Duodenal mucosa (tissue), 2 donors: Measurements from ENCODE around the gene ESYT3.

Source experiments
- H3K27ac ChIP-seq: one replicate; pipeline ENCODE4 v1.7.0; 2013; ENCODE audit warnings: low read depth, low read length
- H3K27me3 ChIP-seq, 2 donors: one replicate each; pipeline ENCODE4 v1.7.0; 2013; ENCODE audit warnings: low read length in 2 of 2, control low read depth in 1 of 2; ENCODE audit not compliant: insufficient read depth in 2 of 2, control insufficient read depth in 1 of 2
- H3K36me3 ChIP-seq, 2 donors: one replicate each; pipeline ENCODE4 v1.7.0; 2013; ENCODE audit warnings: low read length in 2 of 2, control low read depth in 1 of 2; ENCODE audit not compliant: insufficient read depth in 2 of 2, control insufficient read depth in 1 of 2
- H3K4me1 ChIP-seq, 2 donors: one replicate each; pipeline ENCODE4 v1.7.0; 2013; ENCODE audit warnings: low read length in 2 of 2, control low read depth in 1 of 2; ENCODE audit not compliant: insufficient read depth in 2 of 2, control insufficient read depth in 1 of 2
- H3K4me3 ChIP-seq, 2 donors: one replicate each; pipeline ENCODE4 v1.7.0; 2013; ENCODE audit warnings: low read length in 2 of 2, low read depth in 1 of 2
- H3K9ac ChIP-seq, 2 donors: one replicate each; pipeline ENCODE4 v1.7.0; 2013; ENCODE audit warnings: low read length in 2 of 2, low read depth in 1 of 2
- H3K9me3 ChIP-seq, 2 donors: one replicate each; pipeline ENCODE4 v1.7.0; 2013; ENCODE audit warnings: low read length in 2 of 2, control low read depth in 1 of 2; ENCODE audit not compliant: control insufficient read depth in 1 of 2

ESYT3 gene

DNA sequence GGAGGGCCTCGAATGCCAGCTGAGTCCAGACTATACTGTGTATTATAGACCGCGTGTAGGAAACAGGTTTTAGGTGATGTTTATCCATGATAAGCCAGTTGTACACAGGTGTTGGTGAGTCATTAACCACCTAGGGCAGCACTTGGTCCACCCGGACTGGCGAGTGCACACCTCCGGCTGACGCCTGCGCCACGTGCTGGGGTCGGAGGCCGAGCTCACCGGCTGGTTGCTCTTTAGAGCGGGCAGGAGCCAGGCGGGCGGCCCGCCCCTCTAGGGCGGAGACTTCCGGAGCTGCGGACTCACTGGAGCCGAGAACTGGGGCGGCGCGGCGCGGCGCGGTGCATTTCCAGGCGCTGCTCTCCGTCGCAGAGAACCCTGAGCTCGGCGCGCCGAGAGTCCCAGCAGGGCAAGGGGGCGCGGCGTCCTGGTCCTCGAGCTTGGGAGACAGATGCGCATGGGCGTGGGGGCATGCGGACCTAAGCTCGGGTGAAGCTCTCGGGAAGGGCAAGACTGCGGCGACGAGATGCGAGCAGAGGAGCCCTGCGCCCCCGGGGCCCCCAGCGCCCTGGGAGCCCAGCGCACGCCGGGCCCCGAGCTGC, at the start of gene ESYT3:
ESYT3 (plus strand) TSS at position 341 of the 599 bp plus-strand sequence; CDS start at position 524, 183 bp downstream.
- H3K9me3 ChIP-seq = no peaks in the 10 kb centered on the region
- no peaks in the 10 kb centered on the region for H3K36me3 ChIP-seq
- H3K4me1 ChIP-seq = peaks cover 0 to 14% of the 10 kb centered on the region in 2 donors
- peaks cover 32 to 36% of the 10 kb centered on the region in 2 donors for H3K27me3 ChIP-seq
- no peak within 1 kb of the TSS for H3K27ac ChIP-seq
- H3K9ac ChIP-seq = no peak within 1 kb of the TSS
- H3K4me3 ChIP-seq = peak within 1 kb of the TSS; percentile 58 to 70

- Histone ChIP-seq H3K27ac (no peak overlapping the region), H3K27me3 (no peaks in the 10 kb centered on the region), H3K9ac (no peak overlapping the region), H3K4me1 (peaks cover 0 to 4% of the 10 kb centered on the region in 2 donors), H3K9me3 (no peaks in the 10 kb centered on the region), H3K36me3 (no peaks in the 10 kb centered on the region), H3K4me3 (no peak overlapping the region)
Measured at GRCh38 chr3:138384976-138385375, 49.4 kb upstream of the ESYT3 start.

- Histone ChIP-seq H3K4me1 (no peaks in the 10 kb centered on the region), H3K9ac (no peak overlapping the region)
Measured at GRCh38 chr3:138389144-138389601, 45.2 kb upstream of the ESYT3 start.

GRCh38 chr3:138389841-138390581, 44.4 kb upstream of the ESYT3 start:
- Histone ChIP-seq H3K9me3 (no peaks in the 10 kb centered on the region), H3K36me3 (no peaks in the 10 kb centered on the region), H3K4me3 (no peak overlapping the region), H3K27ac (no peak overlapping the region), H3K27me3 (no peaks in the 10 kb centered on the region), H3K4me1 (no peaks in the 10 kb centered on the region), H3K9ac (no peak overlapping the region)

More at GRCh38 chr3:138389144-138389601, 45.2 kb upstream of the ESYT3 start:
- no peaks in the 10 kb centered on the region for H3K9me3 ChIP-seq
- H3K4me3 ChIP-seq = no peak overlapping the region
- H3K27me3 ChIP-seq = no peaks in the 10 kb centered on the region
- H3K27ac ChIP-seq = no peak overlapping the region
- H3K36me3 ChIP-seq = no peaks in the 10 kb centered on the region

GRCh38 chr3:138390582-138390932, 43.9 kb upstream of the ESYT3 start:
- H3K27ac ChIP-seq = no peak overlapping the region
- H3K36me3 ChIP-seq = no peaks in the 10 kb centered on the region
- no peaks in the 10 kb centered on the region for H3K27me3 ChIP-seq
- H3K9ac ChIP-seq = no peak overlapping the region
- H3K4me1 ChIP-seq = no peaks in the 10 kb centered on the region
- H3K4me3 ChIP-seq = no peak overlapping the region
- no peaks in the 10 kb centered on the region for H3K9me3 ChIP-seq

DNA sequence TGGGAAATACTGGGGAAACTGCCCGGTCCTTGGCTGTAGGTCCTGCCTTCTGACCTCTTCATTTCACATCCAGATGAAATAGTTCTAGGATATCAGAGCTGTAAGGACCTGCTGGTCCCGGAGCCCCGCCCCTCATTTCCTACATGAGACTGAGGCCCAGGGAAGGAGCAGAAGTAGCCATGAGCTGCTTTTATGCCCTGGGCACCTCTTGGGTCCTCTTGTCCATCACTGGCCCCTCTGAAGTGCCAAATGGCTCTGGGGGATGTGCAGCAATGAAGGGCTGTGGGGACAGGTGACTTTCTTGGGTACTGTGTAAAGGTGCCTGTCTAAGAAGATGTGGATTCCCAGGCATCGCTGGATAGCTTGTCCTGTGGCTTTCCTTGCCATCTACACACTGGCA, 40.3 kb upstream of the ESYT3 start:
- no peaks in the 10 kb centered on the region for H3K36me3 ChIP-seq

DNA sequence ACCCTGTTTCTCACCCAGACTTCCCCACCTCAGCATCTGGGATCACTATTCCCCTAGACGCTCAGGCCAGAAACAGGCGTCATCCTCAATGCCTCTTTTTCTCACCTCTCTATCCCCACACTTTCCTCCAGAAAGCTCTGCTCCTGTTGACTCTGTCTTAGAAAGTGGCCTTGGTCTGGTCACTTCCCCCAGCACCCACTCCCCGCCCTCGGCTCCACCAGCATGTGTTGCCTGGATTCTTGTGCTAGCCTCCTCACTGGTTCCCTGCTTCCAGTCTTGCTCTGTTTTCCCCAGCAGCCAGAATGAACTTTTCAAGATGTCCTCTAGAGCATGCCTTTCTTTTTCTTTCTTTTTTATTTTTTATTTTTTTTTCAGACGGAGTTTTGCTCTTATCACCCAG, 39.7 kb upstream of the ESYT3 start:
- H3K36me3 ChIP-seq = no peaks in the 10 kb centered on the region
- H3K9ac ChIP-seq = no peak overlapping the region
- H3K9me3 ChIP-seq = no peaks in the 10 kb centered on the region
- no peak overlapping the region for H3K4me3 ChIP-seq
- H3K27ac ChIP-seq = no peak overlapping the region
- H3K27me3 ChIP-seq = no peaks in the 10 kb centered on the region
- H3K4me1 ChIP-seq = no peaks in the 10 kb centered on the region

More for the DNA sequence above, 40.3 kb upstream of the ESYT3 start:
- H3K9ac ChIP-seq = no peak overlapping the region
- no peak overlapping the region for H3K27ac ChIP-seq
- H3K9me3 ChIP-seq = no peaks in the 10 kb centered on the region
- no peaks in the 10 kb centered on the region for H3K27me3 ChIP-seq
- no peak overlapping the region for H3K4me3 ChIP-seq
- no peaks in the 10 kb centered on the region for H3K4me1 ChIP-seq

GRCh38 chr3:138395865-138396751, 38.3 kb upstream of the ESYT3 start:
- Histone ChIP-seq H3K27me3 (no peaks in the 10 kb centered on the region), H3K9me3 (no peaks in the 10 kb centered on the region), H3K4me3 (no peak overlapping the region), H3K4me1 (no peaks in the 10 kb centered on the region), H3K9ac (no peak overlapping the region), H3K27ac (no peak overlapping the region), H3K36me3 (no peaks in the 10 kb centered on the region)

DNA sequence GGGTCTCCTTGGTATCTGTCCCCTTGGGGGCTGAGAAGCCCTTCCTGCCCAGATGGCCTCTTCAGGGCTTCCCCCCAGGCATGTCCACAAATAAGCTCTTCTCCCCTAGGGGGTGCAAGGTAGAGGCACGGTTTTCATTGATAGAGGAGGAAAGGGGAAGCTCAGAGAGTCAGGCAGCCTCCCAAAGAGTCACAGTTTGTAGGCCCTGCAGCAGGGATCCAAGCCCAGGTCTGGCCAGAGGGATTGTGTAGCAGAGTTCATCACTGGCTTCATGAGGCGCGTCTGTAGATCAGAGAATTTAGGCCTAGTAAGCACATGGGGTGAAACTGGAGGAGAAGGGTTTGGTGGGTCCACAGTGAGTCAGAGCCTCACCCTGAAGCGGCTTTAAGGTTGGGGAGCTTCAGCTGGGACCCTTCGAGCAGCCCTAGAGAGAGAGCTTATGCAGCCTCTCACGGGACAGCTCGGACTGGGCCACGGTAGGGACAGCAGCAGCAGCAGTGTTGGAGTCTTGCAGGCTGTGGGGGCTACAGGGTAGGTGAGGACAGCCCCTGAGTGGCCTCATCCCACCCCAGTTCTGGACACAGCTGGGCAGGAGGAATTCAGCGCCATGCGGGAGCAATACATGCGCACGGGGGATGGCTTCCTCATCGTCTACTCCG, 37.5 kb upstream of the ESYT3 start:
- H3K9me3 ChIP-seq = no peaks in the 10 kb centered on the region

More for the DNA sequence above, 37.5 kb upstream of the ESYT3 start:
- H3K9ac ChIP-seq = no peak overlapping the region
- H3K27ac ChIP-seq = no peak overlapping the region
- no peaks in the 10 kb centered on the region for H3K36me3 ChIP-seq
- H3K4me3 ChIP-seq = no peak overlapping the region
- no peaks in the 10 kb centered on the region for H3K27me3 ChIP-seq
- H3K4me1 ChIP-seq = no peaks in the 10 kb centered on the region
